ENCODE measurements around the gene FILIP1L.
A peak's percentile ranks its signal among the peaks of the same experiment; 100 is the strongest.

The FILIP1L gene

GRCh38 chr3:99805160-99805559, 309.1 kb downstream of the FILIP1L start:
- no peak overlapping the region for H3K27ac Mint-ChIP-seq
- no peak overlapping the region for H3K4me3 Mint-ChIP-seq
- peaks cover 6 to 12% of the 10 kb centered on the region in 2 donors for H3K4me1 Mint-ChIP-seq
- H3K36me3 Mint-ChIP-seq: peaks cover 20 to 22% of the 10 kb centered on the region in 2 donors
- no peaks in the 10 kb centered on the region for H3K27me3 Mint-ChIP-seq
- ATAC-seq (replicated peaks) (no peak), DNase-seq (no peak)
- peaks cover 7 to 13% of the 10 kb centered on the region in 2 donors for H3K9me3 Mint-ChIP-seq

GRCh38 chr3:99803297-99803696, 311.0 kb downstream of the FILIP1L start:
- ATAC-seq (replicated peaks): no peak
- H3K4me3 Mint-ChIP-seq: no peak overlapping the region
- H3K9me3 Mint-ChIP-seq: peaks cover 7 to 13% of the 10 kb centered on the region in 2 donors
- no peak for DNase-seq
- no peaks in the 10 kb centered on the region for H3K27me3 Mint-ChIP-seq
- H3K4me1 Mint-ChIP-seq: peaks cover 0 to 5% of the 10 kb centered on the region in 2 donors
- no peak overlapping the region for H3K27ac Mint-ChIP-seq
- peaks cover 22% of the 10 kb centered on the region in 2 donors for H3K36me3 Mint-ChIP-seq

GRCh38 chr3:99799422-99799821, 314.9 kb downstream of the FILIP1L start:
- Mint-ChIP-seq H3K4me3 (no peak overlapping the region), H3K27ac (no peak overlapping the region), H3K4me1 (no peaks in the 10 kb centered on the region), H3K27me3 (peaks cover 0 to under 1% of the 10 kb centered on the region in 2 donors), H3K9me3 (peaks cover 0 to 3% of the 10 kb centered on the region in 2 donors), H3K36me3 (peaks cover 11 to 12% of the 10 kb centered on the region in 2 donors)
- no peak for DNase-seq
- ATAC-seq (replicated peaks): no peak

- H3K27ac Mint-ChIP-seq: no peak overlapping the region
- no peaks in the 10 kb centered on the region for H3K4me1 Mint-ChIP-seq
- no peak overlapping the region for H3K4me3 Mint-ChIP-seq
- DNase-seq (no peak), ATAC-seq (replicated peaks) (no peak)
- peaks cover 3 to 7% of the 10 kb centered on the region in 2 donors for H3K27me3 Mint-ChIP-seq
- H3K36me3 Mint-ChIP-seq: peaks cover 0 to 2% of the 10 kb centered on the region in 2 donors
- no peaks in the 10 kb centered on the region for H3K9me3 Mint-ChIP-seq
These were observed 318.7 kb downstream of the FILIP1L start for GRCh38 chr3:99795573-99795972.

GRCh38 chr3:99794485-99794884, 319.8 kb downstream of the FILIP1L start:
- H3K9me3 Mint-ChIP-seq: no peaks in the 10 kb centered on the region
- ATAC-seq (replicated peaks): no peak
- no peak for DNase-seq
- H3K27ac Mint-ChIP-seq: no peak overlapping the region
- H3K27me3 Mint-ChIP-seq: peaks cover 6 to 12% of the 10 kb centered on the region in 2 donors
- no peak overlapping the region for H3K4me3 Mint-ChIP-seq
- no peaks in the 10 kb centered on the region for H3K4me1 Mint-ChIP-seq
- H3K36me3 Mint-ChIP-seq: peaks cover 0 to 1% of the 10 kb centered on the region in 2 donors

- DNase-seq: no peak
- Mint-ChIP-seq H3K27me3 (peaks cover 6 to 10% of the 10 kb centered on the region in 2 donors), H3K4me3 (no peak overlapping the region), H3K4me1 (peaks cover 0 to 1% of the 10 kb centered on the region in 2 donors), H3K9me3 (no peaks in the 10 kb centered on the region), H3K27ac (no peak overlapping the region), H3K36me3 (no peaks in the 10 kb centered on the region)
- ATAC-seq (replicated peaks): peak; percentile 88 to 96
These were observed 325.1 kb downstream of the FILIP1L start for GRCh38 chr3:99789011-99789721.

Measured in stimulated activated naive B cell treated with anti-CD40 and anti-IgM and Interleukin-4, amounts not matched to agents 10 μg/mL and 1 μg/mL and 100 μg/mL, for 72 hours (primary cell).